GM23248 (cell line): Measurements from ENCODE around the gene FBH1. TPM values are rescaled to one million over a fixed set of nuclear protein-coding genes. Genes with fewer than 3 reads are reported as not detected.

ENCODE experiments used
- DNase-seq: peaks from one replicate; pipeline ENCODE4 v3.0.0-alpha.2; 2015
- H2AFZ ChIP-seq: fragments of 200-600 bp; sonication (generic); 2 replicates; pipeline ENCODE4 v1.6.1; 2016; ENCODE audit warnings: antibody characterized with exemption
- H3F3A ChIP-seq: fragments of 200-600 bp; sonication (generic); 2 replicates; pipeline ENCODE4 v1.6.1; 2016; ENCODE audit warnings: mild to moderate bottlenecking, antibody characterized with exemption, mixed run types; ENCODE audit not compliant: insufficient read depth
- H3K27ac ChIP-seq: fragments of 200-600 bp; sonication (generic); 2 replicates; pipeline ENCODE4 v1.5.1; 2016; ENCODE audit warnings: mild to moderate bottlenecking
- H3K27me3 ChIP-seq: fragments of 200-600 bp; sonication (generic); replicated peaks from 2 replicates; pipeline ENCODE4 v1.6.1; 2016; ENCODE audit warnings: mild to moderate bottlenecking; ENCODE audit not compliant: insufficient read depth
- H3K36me3 ChIP-seq: fragments of 200-600 bp; sonication (generic); 2 replicates; pipeline ENCODE4 v1.6.1; 2016; ENCODE audit warnings: low read depth, mild to moderate bottlenecking
- H3K4me1 ChIP-seq: fragments of 200-600 bp; sonication (generic); 2 replicates; pipeline ENCODE4 v1.6.1; 2016; ENCODE audit warnings: mild to moderate bottlenecking; ENCODE audit not compliant: insufficient read depth
- H3K4me2 ChIP-seq: fragments of 200-600 bp; sonication (generic); one replicate; pipeline ENCODE4 v1.6.1; 2016; ENCODE audit warnings: mild to moderate bottlenecking; ENCODE audit not compliant: unreplicated experiment
- H3K4me3 ChIP-seq: fragments of 200-600 bp; sonication (generic); 2 replicates; pipeline ENCODE4 v1.5.1; 2016; ENCODE audit warnings: mild to moderate bottlenecking
- H3K79me2 ChIP-seq: fragments of 200-600 bp; sonication (generic); 2 replicates; pipeline ENCODE4 v1.6.1; 2016; ENCODE audit warnings: mild to moderate bottlenecking; ENCODE audit not compliant: insufficient read depth
- H3K9ac ChIP-seq: fragments of 200-600 bp; sonication (generic); 2 replicates; pipeline ENCODE4 v1.6.1; 2016; ENCODE audit warnings: mild to moderate bottlenecking
- H3K9me2 ChIP-seq: fragments of 200-600 bp; sonication (generic); 2 replicates; pipeline ENCODE4 v1.6.1; 2016; ENCODE audit warnings: mixed run types, mild to moderate bottlenecking, moderate library complexity; ENCODE audit not compliant: insufficient read depth
- H3K9me3 ChIP-seq: fragments of 200-600 bp; sonication (generic); one replicate; pipeline ENCODE4 v1.6.1; 2017; ENCODE audit warnings: low read depth
- H4K20me1 ChIP-seq: fragments of 200-600 bp; sonication (generic); 2 replicates; pipeline ENCODE4 v1.6.0; 2016; ENCODE audit not compliant: insufficient read depth
- EZH2 ChIP-seq: fragments of 200-600 bp; sonication (generic); IDR thresholded peaks from 2 replicates; pipeline ENCODE4 v1.6.1; 2018; ENCODE audit warnings: antibody characterized with exemption, mild to moderate bottlenecking; ENCODE audit not compliant: insufficient read depth, poor library complexity, severe bottlenecking
- EZH2phosphoT487 ChIP-seq: fragments of 200-600 bp; sonication (generic); IDR thresholded peaks from 2 replicates; pipeline ENCODE4 v1.6.1; 2018; ENCODE audit warnings: antibody characterized with exemption, moderate library complexity, mild to moderate bottlenecking, low read depth; ENCODE audit not compliant: insufficient read depth
- WGBS, 2 experiments: methylation state at CpG; one replicate each; pipeline ENCODE4 v1.1.6; 2015 to 2017; ENCODE audit warnings: low lambda C conversion rate in 2 of 2, low coverage in 1 of 2; ENCODE audit errors: missing lambda C conversion rate in 2 of 2; 5-methylcytosine and 5-hydroxymethylcytosine counted together
- in situ Hi-C: fragments of 300-500 bp; cut with MboI; formaldehyde crosslinking; loops from 2 replicates; pipeline ENCODE4 v1.15.0; 2020
- polyA plus RNA-seq: library from polyadenylated mRNA; unstranded; fragments of >200 nt; fragmentation: Nextera tagmentation; extraction: Ambion mirVana; gene quantifications from 2 replicates; pipeline ENCODE4 v1.2.1, GENCODE V29; 2016
- total RNA-seq: library from RNA; depleted of rRNA; stranded (reverse); fragments of >200 nt; shearing (Covaris generic); gene quantifications from 2 replicates; pipeline ENCODE4 v1.2.3, GENCODE V29; 2014

The FBH1 gene
- total and polyA plus RNA-seq, 2 experiments from 2014 or later: 66.4 to 79.3 TPM

DNA sequence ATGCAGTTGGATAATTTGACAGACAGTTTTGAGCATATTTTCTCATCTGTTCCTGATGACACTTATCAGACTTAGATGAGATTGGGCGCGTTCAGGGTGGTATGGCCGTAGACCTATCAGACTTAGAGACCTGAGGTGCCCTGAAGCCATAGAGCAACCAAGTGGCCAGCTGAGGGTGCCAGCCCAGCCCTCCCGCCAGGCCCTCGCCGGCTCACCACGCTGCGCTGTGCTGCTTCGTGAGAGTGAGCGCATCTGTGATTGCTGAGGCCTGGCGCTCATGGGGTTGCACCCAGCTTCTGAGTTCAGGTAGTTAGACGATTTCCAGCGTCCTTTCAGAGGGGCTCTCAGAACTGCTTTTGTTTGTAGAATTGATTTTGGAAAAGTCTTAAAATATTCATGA is 10.2 kb downstream of the FBH1 start:
- no peak overlapping the region for H3K9ac ChIP-seq
- peaks cover 9% of the 10 kb centered on the region; the same call in 1 of the 2 replicates for H3F3A ChIP-seq
- no peak overlapping the region for H3K4me2 ChIP-seq
- H3K4me3 ChIP-seq: no peak overlapping the region
- H3K4me1 ChIP-seq: no peaks in the 10 kb centered on the region
- TF ChIP-seq EZH2 (no peak), EZH2phosphoT487 (no peak)
- WGBS, 2 experiments: 96 to 98% methylated on average over 13 of the region's 13 CpGs
- peaks cover 97% of the 10 kb centered on the region for H3K79me2 ChIP-seq
- H2AFZ ChIP-seq: no peak overlapping the region
- no peaks in the 10 kb centered on the region for H3K9me2 ChIP-seq
- H3K27ac ChIP-seq: no peak overlapping the region
- DNase-seq: no peak
- in situ Hi-C loops: no loop called here
- H4K20me1 ChIP-seq: no peaks in the 10 kb centered on the region
- H3K36me3 ChIP-seq: peaks cover 6% of the 10 kb centered on the region; the same call in 1 of the 2 replicates
- no peaks in the 10 kb centered on the region for H3K27me3 ChIP-seq
- no peaks in the 10 kb centered on the region for H3K9me3 ChIP-seq

GRCh38 chr10:5902511-5903274 is 12.7 kb downstream of the FBH1 start:
- 95% methylated on average over 18 of the region's 18 CpGs for WGBS, 2 experiments

DNA sequence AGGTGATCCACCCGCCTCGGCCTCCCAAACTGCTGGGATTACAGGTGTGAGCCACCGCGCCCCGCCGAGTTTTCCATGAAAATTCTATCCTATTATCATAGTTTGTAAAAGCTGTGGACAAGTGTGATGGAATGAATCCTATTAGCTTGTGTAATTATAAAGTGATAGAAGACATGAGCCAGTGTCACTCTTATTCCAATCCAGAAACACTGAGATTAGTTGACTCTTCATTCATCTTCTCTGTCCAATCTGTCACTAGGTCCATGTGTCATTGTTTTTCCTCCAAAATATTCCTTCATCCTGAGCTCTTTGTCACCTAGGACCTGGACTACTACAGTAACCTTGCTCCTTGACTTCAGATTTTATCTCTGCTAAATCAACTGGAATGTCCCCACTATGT is 13.5 kb downstream of the FBH1 start:
- TF ChIP-seq EZH2phosphoT487 (no peak), EZH2 (no peak)
- Histone ChIP-seq H3F3A (peaks cover 9% of the 10 kb centered on the region; the same call in 1 of the 2 replicates), H3K4me1 (no peaks in the 10 kb centered on the region), H3K9me3 (no peaks in the 10 kb centered on the region), H3K4me3 (no peak overlapping the region), H4K20me1 (no peaks in the 10 kb centered on the region), H3K9me2 (no peaks in the 10 kb centered on the region), H3K36me3 (peaks cover 5% of the 10 kb centered on the region; the same call in 1 of the 2 replicates), H2AFZ (no peak overlapping the region), H3K79me2 (peaks cover 95% of the 10 kb centered on the region), H3K27me3 (no peaks in the 10 kb centered on the region), H3K4me2 (no peak overlapping the region), H3K9ac (no peak overlapping the region), H3K27ac (no peak overlapping the region)
- no peak for DNase-seq
- WGBS, 2 experiments: 98 to 99% methylated on average over 6 of the region's 6 CpGs
- in situ Hi-C loops: no loop called here

More at GRCh38 chr10:5902511-5903274, 12.7 kb downstream of the FBH1 start:
- in situ Hi-C loops: no loop called here
- Histone ChIP-seq H3K27ac (no peak overlapping the region), H3K27me3 (no peaks in the 10 kb centered on the region), H3K36me3 (peaks cover 5% of the 10 kb centered on the region; the same call in 1 of the 2 replicates), H3F3A (peaks cover 9% of the 10 kb centered on the region; the same call in 1 of the 2 replicates), H3K9me2 (no peaks in the 10 kb centered on the region), H3K4me1 (no peaks in the 10 kb centered on the region), H3K79me2 (peaks cover 95% of the 10 kb centered on the region), H4K20me1 (no peaks in the 10 kb centered on the region), H3K4me3 (no peak overlapping the region), H3K9ac (no peak overlapping the region), H3K4me2 (no peak overlapping the region), H2AFZ (no peak overlapping the region), H3K9me3 (no peaks in the 10 kb centered on the region)
- DNase-seq: no peak
- TF ChIP-seq EZH2phosphoT487 (no peak), EZH2 (no peak)

- Histone ChIP-seq H3K79me2 (peaks cover 88% of the 10 kb centered on the region), H3K27ac (no peak overlapping the region), H4K20me1 (no peaks in the 10 kb centered on the region), H2AFZ (no peak overlapping the region), H3K9me3 (no peaks in the 10 kb centered on the region), H3K4me3 (no peak overlapping the region), H3K9ac (no peak overlapping the region), H3K4me1 (no peaks in the 10 kb centered on the region), H3K36me3 (peaks cover 6% of the 10 kb centered on the region), H3F3A (peaks cover 5% of the 10 kb centered on the region; the same call in 1 of the 2 replicates), H3K27me3 (no peaks in the 10 kb centered on the region), H3K4me2 (no peak overlapping the region), H3K9me2 (no peaks in the 10 kb centered on the region)
- no peak for DNase-seq
- in situ Hi-C loops: no loop called here
- no peak for TF ChIP-seq EZH2phosphoT487
- TF ChIP-seq EZH2: no peak
- 69 to 71% methylated on average over 4 of the region's 4 CpGs for WGBS, 2 experiments
Measured at GRCh38 chr10:5904227-5904626, 14.2 kb downstream of the FBH1 start.
